ES-I3 (cell line): Measurements from ENCODE around the gene CATSPER1.
"Not testable (repeated sequence)": the region's sequence is repeated elsewhere in the genome, so short reads cannot be mapped to it uniquely, and the experiment has no call there.

ENCODE experiments used
- H3K36me3 ChIP-seq: 2 replicates; pipeline ENCODE4 v1.6.1; 2013; ENCODE audit warnings: mild to moderate bottlenecking, low read length, control low read depth, moderate library complexity; ENCODE audit not compliant: insufficient read depth
- H3K4me1 ChIP-seq: 2 replicates; pipeline ENCODE4 v1.6.1; 2013; ENCODE audit warnings: mild to moderate bottlenecking, control low read depth, low read length; ENCODE audit not compliant: insufficient read depth
- H3K9ac ChIP-seq: 2 replicates; pipeline ENCODE4 v1.6.1; 2013; ENCODE audit warnings: low read depth, mild to moderate bottlenecking, low read length, moderate library complexity
- H3K9me3 ChIP-seq: 2 replicates; pipeline ENCODE4 v1.6.1; 2013; ENCODE audit warnings: mild to moderate bottlenecking, low read length, moderate library complexity; ENCODE audit not compliant: control insufficient read depth, insufficient read depth

Gene CATSPER1

DNA sequence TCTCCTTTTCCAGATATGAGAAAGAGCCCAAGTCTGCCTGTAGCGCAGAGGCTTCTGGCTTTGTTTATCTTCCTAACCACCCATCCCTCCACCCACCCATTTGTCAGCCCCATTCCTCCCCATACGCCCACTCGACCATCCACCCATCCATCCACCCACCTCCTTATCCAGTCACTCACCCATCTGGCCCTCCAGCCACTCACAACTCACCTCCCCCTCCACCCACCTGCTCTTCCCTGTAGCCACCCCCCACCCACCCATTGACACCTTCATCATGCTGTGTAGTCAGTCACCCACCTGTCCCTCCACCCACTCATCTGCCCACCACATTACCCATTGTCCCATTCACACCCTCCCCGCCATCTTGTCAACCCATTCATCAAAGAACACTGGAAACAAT, 9.0 kb downstream of the CATSPER1 start:
- peaks cover 9% of the 10 kb centered on the region; the same call in 1 of the 2 replicates for H3K4me1 ChIP-seq
- no peak overlapping the region for H3K9ac ChIP-seq

DNA sequence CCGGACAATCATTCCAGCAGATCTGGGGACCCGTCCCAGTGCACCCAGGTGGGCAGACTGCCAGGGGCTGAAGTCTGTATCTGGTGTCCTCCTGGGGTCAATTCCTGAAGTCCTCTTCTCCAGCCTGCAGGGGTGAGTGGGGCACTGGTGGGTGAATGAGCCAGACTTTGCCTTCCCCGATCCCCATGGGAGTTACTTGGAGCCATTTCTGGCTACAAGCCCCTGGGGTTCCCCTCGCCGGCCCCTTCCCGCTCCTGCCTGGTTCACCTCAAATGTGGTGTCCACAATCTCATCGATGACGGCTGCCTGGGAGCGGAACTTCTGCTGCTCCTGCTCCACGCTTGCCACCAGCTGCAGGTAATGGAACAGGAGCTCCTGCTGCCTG, 9.5 kb downstream of the CATSPER1 start:
- Histone ChIP-seq H3K9me3 (no peaks in the 10 kb centered on the region), H3K9ac (no peak overlapping the region), H3K36me3 (no peaks in the 10 kb centered on the region), H3K4me1 (peaks cover 9% of the 10 kb centered on the region; the same call in 1 of the 2 replicates)

More for the DNA sequence above, 9.0 kb downstream of the CATSPER1 start:
- no peaks in the 10 kb centered on the region for H3K9me3 ChIP-seq
- no peaks in the 10 kb centered on the region for H3K36me3 ChIP-seq

DNA sequence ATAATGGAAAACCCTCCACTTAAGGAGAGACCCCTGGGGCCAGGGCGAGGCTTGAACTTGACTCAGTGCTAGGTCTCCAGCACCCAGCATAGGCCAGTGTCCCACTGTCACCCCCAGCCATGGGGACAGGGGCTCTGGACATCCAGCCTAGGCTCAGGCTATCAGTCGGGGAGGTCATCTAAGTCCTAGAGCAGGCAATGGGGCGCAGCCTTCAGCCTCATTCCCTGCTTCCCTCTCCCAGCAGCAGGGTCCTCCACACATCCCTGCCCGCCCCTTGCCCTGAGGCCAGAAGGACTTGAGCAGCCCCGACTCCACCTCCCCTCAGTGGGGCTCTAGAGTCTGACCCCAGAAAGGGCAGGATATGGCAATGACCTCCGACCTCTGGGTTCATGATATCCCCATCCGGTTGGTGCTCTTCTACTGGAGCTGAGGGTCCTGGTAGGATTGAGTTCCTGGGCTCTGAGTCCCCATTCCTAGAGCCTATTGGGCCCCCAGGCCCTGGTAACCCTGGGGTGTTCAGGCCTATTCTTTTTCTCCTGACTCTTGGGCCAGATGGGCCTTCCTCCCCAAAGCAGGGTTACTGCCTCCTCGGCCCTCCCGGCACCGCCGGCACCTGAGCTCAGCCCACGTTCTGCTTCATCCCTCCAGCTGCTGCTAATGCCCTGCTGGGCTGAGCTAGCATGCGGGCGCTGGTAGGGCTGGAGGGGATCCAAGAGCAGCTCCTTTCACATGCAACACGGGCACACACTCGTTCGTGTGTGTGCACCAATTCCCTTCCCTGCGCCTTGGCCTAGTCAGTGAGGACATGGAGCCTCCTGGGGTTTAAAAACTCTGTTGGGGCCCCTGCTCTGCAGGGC, 10.1 kb downstream of the CATSPER1 start:
- Histone ChIP-seq H3K9ac (no peak overlapping the region), H3K36me3 (no peaks in the 10 kb centered on the region), H3K4me1 (peaks cover 9% of the 10 kb centered on the region; the same call in 1 of the 2 replicates), H3K9me3 (no peaks in the 10 kb centered on the region)

DNA sequence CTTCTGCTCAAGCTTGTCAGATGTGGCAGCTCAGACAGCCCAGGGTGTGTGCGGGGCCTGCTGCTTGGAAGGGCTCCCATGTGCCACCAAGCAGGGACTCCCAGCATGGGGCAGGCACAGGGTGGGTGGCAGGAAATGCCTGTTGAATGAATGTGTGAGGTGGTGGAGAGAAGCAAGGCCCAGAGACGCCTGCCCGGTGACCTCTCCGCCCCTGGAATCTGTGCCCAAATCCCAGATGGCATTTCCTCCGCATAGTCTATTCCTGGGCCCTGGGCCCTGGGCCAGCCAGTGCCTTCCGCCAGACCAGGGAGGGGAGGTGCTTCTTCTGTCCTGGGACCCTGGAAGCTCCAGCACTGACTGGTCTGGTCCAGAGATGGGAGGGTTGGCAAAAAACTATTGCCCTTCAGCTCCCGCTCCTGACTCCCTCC, 10.8 kb downstream of the CATSPER1 start:
- Histone ChIP-seq H3K36me3 (no peaks in the 10 kb centered on the region), H3K9me3 (no peaks in the 10 kb centered on the region), H3K9ac (no peak overlapping the region), H3K4me1 (peaks cover 9% of the 10 kb centered on the region; the same call in 1 of the 2 replicates)

DNA sequence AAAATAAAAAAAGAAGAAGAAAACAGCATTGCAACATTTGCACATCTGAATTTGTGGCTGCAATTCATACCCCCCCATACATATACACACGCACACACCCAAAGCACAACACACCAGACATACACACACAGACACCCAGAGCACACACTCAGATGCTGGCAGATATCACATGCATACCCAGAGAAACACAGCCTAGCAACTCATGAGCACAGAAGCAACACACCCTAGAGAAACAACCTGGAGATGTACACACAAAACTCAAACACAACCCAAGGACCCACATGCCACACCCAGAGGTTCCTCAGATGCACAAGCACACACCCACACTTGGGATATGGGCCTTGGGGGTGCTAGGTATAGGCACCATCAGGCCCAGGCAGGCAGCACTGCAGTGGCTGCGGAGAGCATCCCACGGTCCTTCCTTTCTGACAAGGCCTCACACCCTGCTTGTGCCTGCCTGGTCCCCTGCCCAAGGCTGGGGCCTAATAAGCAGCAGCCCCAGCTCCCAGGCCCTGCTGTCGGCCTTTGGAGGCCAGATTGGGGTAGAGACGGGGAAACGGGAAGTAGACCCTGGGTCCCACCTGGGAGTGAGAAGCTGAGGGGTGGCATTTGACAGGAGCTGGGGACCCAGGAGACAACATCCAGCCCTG, 11.3 kb downstream of the CATSPER1 start:
- Histone ChIP-seq H3K4me1 (peaks cover 9% of the 10 kb centered on the region; the same call in 1 of the 2 replicates), H3K9ac (no peak overlapping the region), H3K9me3 (no peaks in the 10 kb centered on the region), H3K36me3 (no peaks in the 10 kb centered on the region)

DNA sequence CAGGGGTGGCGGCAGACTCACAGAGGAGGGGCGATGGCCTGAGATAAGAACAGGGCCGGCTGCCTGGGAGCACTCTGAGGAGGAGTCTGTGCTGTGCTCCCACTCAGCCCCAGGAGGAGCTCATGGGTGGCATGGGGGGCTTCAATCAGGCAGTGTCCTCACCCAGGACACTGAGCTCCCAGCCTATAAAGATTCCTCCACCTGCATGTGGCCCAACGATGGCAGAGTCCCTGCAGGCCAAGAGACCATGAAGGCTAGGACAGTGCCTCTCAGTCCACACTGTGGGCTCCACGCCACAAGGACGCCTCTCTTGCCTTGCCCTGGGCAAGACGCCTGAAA, 12.5 kb downstream of the CATSPER1 start:
- Histone ChIP-seq H3K9me3 (no peaks in the 10 kb centered on the region), H3K36me3 (no peaks in the 10 kb centered on the region), H3K9ac (no peak overlapping the region), H3K4me1 (peaks cover 10% of the 10 kb centered on the region)

DNA sequence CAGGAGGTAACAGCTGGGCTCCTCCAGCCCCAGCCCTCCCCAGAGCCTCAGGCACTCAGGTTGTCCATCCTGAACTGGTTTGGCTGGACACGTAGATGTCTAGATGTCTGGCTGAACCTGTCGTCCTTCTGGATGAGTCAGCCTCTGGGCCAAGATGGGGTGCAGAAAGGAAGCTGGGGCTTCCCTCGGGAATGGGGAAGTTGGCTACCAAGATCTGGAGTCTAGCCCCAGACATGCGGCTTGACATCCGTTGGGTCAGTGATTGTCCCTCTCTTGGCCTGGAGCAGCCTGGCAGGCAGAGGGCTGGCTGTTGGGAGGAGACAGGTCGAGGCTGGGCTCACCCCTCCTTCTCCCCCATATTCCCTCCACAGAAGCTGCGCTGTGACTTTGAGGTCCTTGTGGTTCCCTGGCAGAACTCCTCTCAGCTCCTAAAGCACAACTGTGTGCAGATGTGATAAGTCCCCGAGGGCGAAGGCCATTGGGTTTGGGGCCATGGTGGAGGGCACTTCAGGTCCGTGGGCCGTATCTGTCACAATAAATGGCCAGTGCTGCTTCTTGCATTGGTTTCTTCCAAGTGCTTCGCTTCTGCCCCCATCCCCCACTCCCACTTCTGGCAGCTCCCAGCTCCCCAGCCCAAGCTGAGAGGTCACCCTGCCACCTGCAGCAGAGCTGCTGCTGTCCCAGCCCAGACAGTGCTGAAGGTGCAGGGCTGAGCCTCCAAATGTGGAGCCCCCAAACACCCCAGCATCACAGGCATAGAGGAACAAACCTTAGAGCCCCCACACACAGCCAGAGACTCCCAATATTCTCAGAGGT, 13.1 kb downstream of the CATSPER1 start:
- Histone ChIP-seq H3K9me3 (no peaks in the 10 kb centered on the region), H3K4me1 (peaks cover 12% of the 10 kb centered on the region), H3K9ac (no peak overlapping the region)

DNA sequence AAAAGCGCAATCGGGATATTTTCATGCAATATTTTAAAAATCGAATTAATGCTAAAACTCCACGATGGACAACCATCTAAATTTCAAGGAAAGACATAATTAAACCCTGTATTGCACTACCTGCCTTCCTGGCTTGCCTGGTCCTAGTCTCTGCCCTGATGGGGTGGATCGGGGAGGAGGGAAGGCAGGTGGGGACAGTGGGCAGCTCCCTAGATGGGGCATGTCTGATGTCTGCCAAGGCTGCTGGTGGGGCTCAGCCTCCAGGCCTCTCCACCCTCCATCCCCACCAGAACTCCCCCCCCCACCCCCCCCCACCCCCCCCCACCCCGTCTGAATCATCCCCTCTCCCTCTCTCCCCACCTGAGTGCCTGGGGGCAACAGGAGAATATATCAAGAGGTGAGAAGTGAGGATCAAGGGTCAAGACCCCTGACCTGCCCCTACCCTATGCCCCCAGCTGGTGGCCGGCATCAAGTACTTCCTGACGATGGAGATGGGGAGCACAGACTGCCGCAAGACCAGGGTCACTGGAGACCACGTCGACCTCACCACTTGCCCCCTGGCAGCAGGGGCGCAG, 13.8 kb downstream of the CATSPER1 start:
- Histone ChIP-seq H3K4me1 (peaks cover 14% of the 10 kb centered on the region), H3K9ac (no peak overlapping the region), H3K9me3 (no peaks in the 10 kb centered on the region), H3K36me3 (no peaks in the 10 kb centered on the region)

More for the DNA sequence above, 13.1 kb downstream of the CATSPER1 start:
- H3K36me3 ChIP-seq, result no peaks in the 10 kb centered on the region

DNA sequence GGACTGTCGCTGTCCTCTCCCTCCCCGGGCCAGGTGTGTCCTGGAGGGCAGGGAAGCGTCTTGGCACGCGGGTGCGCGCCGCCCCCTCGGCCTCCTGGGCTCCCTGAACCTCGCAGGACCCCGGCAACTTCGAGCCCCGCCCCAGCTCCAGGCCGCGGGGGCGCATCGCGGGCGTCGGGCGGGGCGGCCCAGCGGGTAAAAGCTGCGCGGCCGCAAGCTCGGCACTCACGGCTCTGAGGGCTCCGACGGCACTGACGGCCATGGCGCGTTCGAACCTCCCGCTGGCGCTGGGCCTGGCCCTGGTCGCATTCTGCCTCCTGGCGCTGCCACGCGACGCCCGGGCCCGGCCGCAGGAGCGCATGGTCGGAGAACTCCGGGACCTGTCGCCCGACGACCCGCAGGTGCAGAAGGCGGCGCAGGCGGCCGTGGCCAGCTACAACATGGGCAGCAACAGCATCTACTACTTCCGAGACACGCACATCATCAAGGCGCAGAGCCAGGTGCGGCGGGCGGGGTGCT, 14.4 kb downstream of the CATSPER1 start, which contains the start of gene CST6:
Gene CST6, plus strand, starts transcription at position 224 of the 519 bp plus-strand sequence. Its CDS starts 37 bp downstream, at position 261.
- Histone ChIP-seq H3K9ac (no peak within 1 kb of the TSS; the same call in 1 of the 2 replicates), H3K9me3 (no peaks in the 10 kb centered on the region), H3K4me1 (peaks cover 20% of the 10 kb centered on the region), H3K36me3 (no peaks in the 10 kb centered on the region)

DNA sequence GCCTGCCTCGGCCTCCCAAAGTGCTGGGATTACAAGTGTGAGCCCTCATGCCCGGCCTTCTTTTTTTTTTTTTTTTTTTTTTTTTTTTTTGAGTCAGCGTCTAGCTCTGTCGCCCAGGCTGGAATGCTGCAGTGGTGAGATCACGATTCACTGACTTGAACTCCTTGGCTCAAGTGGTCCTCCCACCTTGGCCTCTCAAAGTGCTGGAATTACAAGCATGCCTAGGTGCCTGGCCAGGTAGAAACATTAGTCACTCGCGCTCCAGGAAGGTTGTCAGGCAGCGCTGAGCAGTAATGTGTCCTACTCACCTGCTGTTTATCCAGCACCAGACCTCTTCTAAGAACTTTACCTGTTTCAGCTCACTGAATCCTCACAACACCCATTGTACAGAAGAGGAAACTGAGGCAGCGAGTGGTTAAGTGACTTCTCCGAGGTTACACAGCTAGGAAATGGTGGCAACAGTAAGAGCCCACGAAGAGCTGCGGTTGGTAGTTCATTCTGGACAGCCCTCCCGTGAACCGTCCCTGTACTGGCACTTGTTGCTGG, 15.0 kb downstream of the CATSPER1 start:
- Histone ChIP-seq H3K9me3 (no peaks in the 10 kb centered on the region), H3K36me3 (no peaks in the 10 kb centered on the region), H3K9ac (no peak overlapping the region; the same call in 1 of the 2 replicates), H3K4me1 (peaks cover 23% of the 10 kb centered on the region)

DNA sequence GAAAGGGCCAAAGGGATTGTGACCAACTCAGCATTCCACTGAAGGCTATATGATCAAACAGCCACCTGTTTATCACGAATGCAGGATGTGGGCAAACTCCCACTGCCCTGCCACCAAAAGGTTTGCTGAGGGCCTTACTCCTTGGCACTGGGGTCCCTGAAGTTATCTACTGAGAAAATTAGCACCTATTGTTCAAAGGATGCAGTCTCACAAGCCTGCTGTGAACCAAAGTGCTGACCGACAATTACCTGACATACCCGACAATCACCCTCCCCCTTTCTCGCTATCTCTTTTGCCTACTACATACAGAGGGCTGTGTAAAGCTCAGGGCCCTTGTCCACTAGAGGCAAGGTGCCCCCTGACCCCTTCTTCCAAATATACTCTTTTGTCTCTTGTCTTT, 16.2 kb downstream of the CATSPER1 start:
- peaks cover 23% of the 10 kb centered on the region for H3K4me1 ChIP-seq
- not testable (repeated sequence) for H3K9ac ChIP-seq, H3K36me3 ChIP-seq, H3K9me3 ChIP-seq

DNA sequence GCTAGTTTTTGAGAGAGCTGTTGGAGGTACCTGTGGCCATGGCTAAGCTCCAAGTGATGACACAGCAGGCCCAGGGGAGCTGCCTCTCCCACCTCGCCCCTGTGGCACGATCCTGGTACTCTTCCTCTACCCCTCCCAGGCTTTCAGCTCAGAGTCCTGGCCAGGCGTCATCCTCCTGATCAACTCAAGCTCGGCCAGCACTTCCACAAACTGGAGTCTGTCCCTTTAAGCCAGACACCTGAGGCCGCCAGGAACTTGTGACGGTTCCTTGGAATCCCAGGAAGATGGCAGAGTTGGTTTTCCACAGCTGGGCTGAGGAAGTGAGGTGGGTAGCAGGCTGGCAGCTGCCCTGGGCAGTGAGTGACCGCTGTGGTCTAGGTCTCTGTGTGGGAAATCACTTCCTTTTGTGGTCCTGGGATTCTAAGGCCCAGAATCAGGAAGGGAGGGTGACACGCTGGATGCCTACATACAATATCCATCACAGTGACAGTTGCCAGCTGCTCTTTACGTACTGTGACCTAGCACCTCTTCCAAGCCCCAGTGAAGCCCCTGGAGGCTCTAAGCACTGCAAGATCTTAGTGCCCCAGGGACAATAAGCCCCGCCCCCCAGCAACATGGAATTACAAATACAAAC, 17.7 kb downstream of the CATSPER1 start:
- Histone ChIP-seq H3K9me3 (no peaks in the 10 kb centered on the region), H3K36me3 (no peaks in the 10 kb centered on the region), H3K4me1 (peaks cover 23% of the 10 kb centered on the region), H3K9ac (no peak overlapping the region)

DNA sequence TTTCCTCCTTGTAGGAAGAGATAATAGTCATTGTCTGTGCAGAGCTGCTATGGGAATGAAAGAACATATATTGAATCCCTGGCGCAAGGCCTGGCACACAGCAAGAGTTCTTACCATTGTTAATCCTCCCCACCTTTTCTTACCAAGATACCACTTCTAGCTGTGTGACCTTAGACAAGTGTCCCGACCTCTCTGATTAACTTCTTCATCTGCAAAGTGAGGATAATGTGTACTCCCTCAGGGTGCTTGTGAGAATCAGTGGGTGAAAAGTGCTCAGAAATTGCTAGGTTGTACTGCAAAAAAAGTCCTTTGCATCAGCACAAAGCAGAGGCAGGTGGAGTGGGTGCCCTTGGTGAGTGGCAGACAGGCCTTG, 18.2 kb downstream of the CATSPER1 start:
- no peaks in the 10 kb centered on the region for H3K36me3 ChIP-seq
- H3K9me3 ChIP-seq, result no peaks in the 10 kb centered on the region
- no peak overlapping the region for H3K9ac ChIP-seq
- H3K4me1 ChIP-seq, result peaks cover 19% of the 10 kb centered on the region
